Activated CD4-positive, alpha-beta T cell treated with anti-CD3 and anti-CD28 coated beads, Interleukin-2, Interleukin-4, amounts not matched to agents 100 ng/mL and 50 ng/mL, durations not matched to agents 16 hours and 8 hours (primary cell): ENCODE measurements around the gene MRFAP1L1.
"Not testable (repeated sequence)": the region's sequence is repeated elsewhere in the genome, so short reads cannot be mapped to it uniquely, and the experiment has no call there.

Experiments
- DNase-seq: peaks from one replicate; pipeline ENCODE4 v3.0.0-alpha.2; 2020; ENCODE audit warnings: low spot score

Gene MRFAP1L1

DNA sequence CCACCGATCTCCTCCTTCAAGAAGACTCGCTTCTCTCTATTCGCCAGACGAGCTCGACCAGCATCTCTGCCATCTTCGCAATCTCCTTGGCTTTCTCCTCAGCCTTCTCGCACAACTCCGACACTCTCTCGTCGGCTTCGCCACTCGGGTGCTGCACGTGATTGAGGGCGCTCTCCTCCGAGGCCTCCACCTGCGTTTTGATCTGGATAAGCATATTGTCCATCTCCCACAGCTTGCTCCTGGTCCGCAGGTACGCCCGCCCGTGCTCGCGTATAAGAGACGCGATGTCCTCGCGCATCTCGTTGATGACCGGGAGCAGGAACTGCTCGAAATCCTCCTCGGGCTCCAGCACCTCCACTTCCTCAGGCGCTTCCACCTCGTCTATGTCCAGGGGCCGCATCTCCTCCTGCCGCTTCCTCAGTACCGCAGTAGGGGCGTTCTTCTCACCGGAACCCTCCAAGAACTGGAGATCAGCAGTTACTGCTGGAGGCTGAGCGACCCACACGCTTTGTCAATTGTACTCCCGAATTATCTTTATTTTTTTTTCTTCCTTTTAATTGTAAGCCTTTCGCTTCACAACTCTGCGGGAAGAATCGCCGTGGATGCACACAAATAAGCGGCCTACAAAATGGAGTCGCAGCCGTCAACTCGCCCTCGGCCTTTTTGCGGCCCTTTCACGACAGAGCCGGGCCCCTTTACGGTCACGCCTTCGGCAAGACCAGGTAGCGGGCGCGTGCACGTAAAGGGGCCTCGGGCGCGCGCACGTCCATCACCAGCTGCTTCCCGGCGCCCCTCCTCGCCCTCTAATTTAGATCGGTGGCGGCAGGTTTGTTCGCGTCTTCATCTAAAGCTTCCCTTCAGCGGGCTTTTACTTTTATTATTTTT is at the start of gene MRFAP1L1:
TSS of gene MRFAP1L1 (minus strand) at position 636 of the 885 bp plus-strand sequence. CDS start at position 400, 236 bp downstream.
- DNase-seq, result peak; percentile 97

DNA sequence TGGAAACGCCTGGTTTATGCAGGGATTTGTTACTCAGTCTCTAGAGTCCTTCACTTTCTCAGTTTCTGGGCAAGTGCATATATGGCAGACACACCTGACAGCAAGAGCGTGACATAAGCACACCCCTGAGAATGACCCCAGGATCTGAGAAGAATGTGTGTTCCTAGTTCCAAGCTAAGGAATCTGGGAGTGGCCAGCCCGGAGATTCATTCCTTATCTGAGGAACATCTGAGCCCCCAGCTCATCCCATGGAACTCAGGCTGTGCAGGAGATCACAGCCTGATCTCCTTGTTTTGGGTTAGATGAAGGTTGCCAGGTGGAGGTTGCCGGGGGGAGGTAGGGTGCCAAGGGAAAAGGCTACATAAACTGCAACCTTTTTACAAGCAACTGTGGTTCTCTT is 49.1 kb upstream of the MRFAP1L1 start:
- DNase-seq, result no peak

DNA sequence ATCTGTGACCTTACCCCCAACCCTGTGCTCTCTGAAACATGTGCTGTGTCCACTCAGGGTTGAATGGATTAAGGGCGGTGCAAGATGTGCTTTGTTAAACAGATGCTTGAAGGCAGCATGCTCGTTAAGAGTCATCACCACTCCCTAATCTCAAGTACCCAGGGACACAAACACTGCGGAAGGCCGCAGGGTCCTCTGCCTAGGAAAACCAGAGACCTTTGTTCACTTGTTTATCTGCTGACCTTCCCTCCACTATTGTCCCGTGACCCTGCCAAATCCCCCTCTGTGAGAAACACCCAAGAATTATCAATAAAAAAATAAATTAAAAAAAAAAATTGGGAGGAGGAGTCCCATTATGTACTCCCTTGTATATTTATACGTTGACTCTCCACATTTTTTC is 46.7 kb upstream of the MRFAP1L1 start:
- DNase-seq, result not testable (repeated sequence)

DNA sequence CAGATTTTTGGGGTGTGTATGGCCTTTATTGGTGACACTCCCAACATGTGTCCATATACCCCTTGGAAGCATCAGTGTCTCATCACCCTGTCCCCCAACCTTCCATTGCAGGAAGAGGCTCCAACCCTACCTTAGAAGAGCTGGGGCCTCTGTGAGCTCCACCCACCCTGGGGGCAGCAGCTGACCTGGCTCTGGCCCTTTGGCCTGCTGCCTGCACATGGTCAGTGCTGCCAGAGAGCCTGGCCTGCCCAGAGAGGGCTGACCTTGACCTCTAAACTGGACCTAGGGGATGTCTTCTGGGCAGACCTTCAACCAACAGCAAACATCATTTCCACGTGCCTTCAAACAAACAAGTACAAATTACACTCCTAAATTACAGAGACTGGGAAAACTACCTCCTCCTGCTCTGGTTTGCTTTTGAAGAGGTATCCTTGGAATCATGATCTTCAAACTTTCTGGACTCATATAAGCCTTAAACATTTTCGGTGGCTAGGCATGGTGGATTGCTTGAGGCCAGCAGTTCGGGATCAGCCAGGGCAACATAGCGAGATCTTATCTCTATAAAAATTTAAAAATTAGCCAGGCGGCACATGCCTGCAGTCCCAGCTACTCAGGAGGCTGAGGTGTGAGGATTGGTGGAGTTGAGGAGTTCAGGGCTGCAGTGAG is 45.6 kb upstream of the MRFAP1L1 start:
- DNase-seq, result no peak

DNA sequence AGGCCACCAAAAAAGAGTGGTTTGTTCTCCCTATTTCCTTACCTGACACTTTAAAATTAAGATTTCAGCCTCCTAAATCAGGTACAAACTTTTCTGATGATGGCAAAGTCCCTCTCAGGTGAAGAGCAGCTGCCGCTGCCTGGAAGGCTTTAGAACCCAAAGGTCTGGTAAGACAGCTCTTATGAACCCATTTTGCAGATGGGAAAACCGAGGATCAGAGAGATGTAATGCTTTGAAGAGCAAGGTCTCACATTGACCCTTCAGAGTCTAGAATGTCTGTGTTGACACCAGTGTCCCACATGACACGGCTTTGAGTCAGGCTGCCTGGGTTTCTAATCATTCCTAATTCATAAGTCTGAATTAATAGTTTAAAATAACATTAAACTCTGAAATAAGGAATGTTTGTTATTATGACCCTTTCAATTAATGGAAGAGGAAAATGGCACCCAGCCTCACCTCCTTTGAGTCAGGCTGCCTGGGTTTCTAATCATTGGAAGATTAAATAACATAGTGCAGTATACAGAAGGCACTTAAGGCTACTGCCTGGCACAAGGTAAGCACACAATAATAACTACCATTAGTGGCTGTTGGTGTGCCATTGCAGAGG is 44.9 kb upstream of the MRFAP1L1 start:
- no peak for DNase-seq

DNA sequence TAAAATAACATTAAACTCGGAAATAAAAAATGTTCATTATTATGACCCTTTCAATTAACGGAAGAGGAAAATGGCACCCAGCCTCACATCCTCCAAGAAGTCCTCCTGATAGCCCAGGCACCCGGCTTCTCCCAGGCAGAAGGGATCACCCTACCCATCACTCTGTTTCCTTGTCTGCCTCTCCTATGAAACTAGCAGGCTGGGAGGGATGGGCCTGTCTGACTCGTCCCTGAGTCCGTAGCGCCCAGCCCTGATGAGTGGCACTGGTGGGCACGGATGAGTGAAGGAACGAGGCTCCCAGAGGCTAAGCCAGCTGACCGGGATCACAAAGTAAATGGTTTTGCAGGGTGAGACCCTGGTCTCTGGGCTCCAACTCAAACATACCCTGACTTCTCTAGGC is 44.2 kb upstream of the MRFAP1L1 start:
- DNase-seq, result no peak

DNA sequence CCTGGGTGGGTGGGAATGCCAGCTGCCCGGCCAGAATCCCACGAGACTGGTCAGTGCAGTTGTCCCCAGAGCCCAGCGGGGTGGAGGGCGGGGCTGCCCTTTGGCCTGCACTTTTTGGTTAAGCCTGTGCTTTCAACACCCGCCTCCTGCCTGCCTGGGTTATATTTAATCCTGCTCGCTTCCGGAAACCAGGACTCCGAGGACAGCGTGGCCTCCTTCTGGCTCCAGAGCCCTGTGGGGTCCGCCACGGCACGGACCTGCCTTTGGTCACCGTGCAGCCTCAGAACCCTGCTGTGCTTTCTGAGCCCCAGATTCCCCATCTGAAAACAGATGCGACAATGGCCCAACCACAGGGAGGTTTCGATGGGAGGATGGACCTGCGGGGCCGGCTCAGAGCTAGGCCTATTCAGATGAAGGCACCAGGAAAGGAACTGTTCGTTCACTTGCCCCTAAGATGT is 43.5 kb upstream of the MRFAP1L1 start:
- DNase-seq, result no peak

DNA sequence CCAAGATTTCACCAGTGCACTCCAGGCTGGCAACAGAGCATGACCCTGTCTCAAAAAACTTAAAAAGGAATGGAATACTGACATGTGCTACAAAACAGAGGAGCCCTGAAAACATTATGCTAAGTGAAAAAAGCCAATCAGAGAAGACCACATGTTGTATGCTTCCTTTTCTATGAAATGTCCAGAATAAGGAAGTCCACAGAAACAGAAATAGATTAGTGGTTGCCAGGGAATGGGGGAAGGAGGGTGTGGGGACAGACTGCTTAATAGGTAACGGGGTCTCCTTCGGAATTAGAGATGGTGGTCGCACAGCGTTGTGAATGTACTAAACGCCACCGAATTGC is 42.8 kb upstream of the MRFAP1L1 start:
- DNase-seq, result no peak

DNA sequence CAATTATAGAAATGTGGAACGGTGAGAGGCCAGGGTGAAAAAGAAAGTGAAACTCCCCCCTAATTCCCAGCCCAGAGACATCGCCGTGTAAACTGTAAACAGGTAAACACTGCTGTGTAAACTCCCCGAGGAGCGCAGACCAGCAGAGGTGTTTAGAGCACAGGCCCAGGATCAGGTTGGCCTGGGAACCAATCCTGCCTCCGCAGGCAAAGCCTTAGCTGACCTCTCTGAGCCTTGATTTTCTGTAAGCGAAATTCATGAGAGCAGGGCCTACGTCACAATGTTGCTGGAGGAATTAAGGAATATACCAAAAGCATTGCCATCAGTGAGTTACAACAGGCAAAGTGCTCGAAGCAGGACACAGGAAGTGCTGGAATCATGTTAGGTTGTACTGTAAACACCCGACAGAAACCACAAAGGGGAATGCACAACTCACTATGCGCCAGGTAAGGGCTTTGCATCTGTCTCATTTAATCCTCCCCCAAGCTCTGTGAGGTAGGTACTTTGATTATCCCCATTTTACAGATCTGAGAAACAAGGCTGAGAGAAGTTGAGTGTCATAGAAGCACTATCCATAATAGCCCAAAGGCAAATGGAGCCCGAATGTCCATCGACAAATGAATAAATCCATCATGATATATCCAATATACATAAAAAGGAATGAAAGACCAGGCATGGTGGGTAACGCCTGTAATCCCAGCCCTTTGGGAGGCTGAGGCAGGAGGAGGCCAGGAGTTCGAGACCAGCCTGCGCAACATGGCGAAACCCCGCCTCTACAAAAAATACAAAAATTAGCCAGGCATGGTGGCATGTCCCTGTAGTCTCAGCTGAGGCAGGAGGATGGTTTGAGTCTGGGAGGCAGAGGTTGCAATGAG is 42.2 kb upstream of the MRFAP1L1 start:
- DNase-seq, result no peak

DNA sequence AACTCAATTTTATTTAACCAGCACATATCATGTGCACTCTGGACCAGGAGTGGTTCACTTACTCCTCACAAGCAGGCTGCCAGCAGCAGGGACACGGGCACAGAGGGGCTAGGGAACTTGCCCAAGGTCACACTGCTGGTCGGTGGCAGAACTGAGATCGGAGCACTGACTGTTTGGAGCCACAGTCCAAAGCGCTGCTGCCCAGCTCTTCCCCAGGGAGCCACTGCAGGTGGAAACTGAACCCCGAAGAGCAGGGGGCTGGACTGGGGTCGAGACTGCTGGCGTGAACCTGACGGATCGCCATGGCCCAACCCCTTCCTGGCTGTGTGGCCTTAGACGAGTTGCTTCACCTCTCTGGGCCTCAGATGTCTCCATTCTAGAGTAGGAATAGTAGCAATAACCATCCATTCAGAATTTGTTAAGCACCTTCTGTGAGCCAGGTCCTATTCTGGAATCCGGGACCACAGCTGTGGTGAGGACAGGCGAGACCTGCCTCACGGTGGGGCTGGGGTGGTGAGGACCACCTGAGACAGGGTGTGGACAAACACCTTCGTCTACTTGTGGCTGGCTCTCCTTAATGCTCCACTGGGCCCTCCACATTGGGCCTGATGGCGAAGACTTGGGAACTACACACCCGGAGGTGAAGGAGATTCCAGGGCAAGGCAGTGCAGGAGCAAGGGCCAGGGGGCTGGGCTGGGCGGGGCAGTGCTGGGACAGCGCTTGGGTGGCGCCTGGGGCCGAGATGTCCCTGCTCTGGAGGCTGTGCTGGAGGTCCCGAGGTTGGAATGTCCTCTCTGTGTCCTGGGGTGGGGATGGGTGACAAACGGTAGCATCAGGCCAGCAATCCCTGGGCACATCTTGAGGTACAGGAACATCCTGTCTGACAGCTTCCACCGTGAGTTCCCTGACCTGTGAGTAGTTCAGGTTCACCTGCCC is 40.9 kb upstream of the MRFAP1L1 start:
- DNase-seq, result no peak

DNA sequence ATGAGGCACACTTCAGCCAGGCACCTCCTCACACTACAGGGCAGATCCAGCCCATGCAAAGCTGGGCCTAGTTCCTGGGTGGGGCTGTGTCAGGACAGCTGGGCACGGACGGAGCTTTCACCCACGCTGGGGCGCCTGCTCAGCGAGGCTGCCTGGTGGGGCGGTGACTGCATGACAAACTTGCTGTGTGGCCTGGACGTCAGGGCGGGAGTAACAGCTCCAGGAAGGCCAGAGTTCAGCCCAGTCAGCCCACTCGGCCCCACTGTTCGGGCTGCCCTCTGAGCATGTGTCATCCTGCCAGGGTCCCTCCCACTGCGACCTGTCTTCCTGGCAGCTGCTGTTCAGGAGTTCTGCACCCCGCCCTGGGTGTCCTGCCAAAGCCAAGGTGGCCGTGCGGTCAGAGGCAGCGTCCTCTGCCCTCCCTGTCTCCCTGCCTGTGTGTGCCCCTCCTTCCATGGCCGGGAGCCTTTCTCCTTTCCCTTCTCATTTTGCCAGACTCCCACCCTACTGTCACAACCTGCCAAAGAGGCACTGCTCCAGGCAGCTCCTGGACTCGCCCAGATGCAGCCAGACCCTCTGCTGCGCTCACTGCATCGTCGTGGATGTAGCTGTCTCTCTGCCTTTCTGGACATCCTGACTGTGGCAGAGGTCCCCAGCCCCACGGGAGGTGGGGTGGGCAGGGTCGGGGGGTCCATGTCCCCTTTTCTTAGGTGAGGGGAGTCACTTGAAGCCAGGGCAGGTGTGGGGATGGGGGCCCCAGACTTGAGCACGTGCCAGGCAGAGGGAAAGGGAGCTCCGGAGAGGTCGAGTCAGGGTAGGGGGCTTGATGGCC is 39.9 kb upstream of the MRFAP1L1 start:
- DNase-seq, result no peak

DNA sequence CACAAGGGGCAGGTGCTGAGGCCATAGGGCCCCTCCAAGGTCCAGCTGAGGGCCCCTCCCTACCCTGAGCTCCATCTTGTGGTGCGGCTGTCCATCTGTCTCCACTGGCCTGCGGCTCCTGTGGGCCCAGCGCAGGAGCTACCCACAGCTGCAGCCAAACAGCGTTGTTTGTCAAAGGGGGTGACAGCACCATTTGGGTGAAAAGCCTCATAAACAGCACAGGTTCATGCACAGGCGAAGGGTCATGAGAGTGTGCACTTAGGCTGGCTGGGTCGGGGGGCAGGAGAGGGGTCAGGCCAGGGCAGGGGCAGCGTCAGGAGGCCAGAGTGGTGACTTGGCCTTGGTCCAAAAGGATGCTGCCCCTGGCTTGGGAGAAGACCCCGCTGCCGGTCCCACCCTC is 38.6 kb upstream of the MRFAP1L1 start:
- DNase-seq, result no peak

DNA sequence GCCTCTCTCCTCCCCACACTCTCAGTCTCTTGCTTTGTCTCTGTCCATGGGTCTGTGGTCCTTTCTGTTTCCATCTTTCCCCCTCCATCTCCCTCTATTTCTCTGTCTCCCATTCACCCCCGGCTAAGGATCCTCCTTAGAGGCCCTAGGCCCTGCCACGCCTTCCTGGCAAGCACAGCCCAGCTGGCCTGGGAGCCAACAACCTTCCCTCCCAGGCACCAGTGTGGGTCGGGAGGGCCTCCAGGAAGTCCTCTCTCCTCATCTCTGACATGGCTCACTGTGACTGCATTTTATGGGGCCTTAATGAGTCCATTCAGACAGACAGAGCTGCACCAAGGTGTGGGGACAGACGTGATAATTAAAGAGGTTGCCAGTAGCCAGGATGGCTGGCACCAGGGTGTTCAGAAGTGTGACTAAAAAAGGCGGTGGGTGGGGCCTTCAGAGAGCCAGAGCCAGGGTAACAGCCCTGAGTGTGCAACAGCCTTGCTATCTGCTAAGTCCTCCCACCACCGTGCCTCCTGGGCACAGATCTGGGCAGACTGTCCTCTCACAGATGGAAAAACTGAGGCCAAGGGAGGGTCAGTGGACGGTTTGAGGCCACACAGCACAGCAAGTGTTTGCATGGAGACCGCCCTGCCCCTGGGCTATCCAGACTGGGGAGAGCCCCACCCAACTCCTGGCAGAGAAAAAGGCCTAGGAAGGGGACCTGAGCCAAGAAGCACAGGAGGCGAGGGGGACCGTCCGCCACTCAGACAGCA is 37.8 kb upstream of the MRFAP1L1 start:
- no peak for DNase-seq

DNA sequence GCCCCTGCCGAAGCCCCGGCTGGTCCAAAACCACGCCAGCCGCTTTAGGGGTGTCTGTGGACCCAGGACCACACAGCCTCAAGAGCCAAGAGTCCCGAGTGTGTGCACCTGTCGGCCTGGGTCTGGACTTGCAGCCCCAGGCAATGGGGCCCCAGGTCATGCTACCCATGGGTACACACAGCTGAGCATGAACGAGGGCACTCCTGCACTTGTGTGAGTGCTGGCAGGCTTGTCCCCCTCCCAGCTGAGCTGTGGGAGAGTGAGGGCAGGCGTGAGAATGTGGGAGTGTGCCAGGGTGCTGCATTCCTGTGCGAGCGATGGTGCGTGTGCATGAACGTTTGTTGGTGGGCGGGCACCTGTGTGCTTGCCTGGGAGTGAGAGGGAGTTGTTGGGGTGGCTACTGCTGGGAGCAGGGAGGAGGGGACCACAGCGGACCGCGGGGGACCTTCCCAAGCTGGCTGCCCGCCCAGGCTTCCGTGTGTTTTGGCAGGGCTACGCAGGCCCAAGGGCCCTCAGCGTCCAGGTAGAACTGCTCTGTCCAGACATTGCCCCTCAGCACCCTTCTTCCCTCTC is 37.1 kb upstream of the MRFAP1L1 start:
- no peak for DNase-seq

DNA sequence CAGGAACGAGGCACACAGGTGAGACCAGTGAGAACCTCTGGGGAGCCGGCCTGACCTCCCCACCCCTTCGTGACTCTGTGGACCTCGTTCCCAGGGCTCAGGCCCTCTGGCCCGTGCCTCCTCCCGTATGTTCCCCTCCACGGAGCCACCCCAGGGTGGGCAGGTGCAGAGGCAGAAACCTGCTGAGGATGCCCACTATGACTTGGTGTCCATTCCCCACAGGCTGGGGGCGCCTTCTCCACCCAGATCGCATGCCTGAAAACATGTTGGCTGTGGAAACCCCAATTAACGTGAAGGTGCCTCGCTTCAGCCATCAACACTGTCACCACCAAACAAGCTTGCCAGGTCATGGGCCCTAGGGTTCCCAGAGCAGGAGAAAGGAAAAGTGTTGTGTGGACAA is 33.3 kb upstream of the MRFAP1L1 start:
- DNase-seq, result no peak

DNA sequence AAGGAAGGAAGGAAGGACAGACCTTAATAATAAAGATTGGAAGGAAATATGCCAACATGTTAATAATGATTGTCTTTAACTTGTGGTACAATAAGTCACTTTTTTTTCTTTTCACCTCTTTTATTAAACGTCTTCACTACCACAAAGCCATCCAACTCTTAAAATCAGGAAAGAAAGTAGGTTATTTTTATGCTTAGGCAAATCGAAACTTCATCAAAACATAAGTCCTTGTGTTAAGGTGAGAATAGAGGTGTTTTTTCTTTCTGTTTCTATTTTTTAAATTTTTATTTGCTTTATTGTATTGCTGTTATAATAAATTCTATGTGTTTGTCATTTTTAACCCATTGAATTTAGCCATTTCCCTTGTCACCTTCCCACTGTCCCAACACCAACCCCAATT is 32.8 kb upstream of the MRFAP1L1 start:
- peak; percentile 27 for DNase-seq

DNA sequence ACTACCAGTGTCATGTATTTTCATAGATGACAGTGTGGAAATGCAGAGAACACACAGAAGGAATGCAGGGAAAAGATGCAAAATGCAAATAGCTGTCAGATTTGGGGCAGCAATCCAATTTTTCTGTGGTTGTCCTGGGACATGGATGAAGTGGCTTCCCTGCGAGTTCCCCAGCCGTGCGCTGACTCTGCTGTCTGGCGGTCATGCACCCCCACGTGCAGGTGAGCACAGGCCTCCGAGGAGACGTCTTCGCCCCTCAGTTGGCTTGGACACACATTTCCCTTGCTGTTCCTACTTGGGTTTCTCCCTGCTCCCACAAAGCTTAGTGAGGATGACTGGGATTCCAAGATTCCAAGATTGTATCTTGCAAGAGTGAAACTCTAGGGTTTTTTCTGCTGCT is 30.7 kb upstream of the MRFAP1L1 start:
- DNase-seq, result no peak

DNA sequence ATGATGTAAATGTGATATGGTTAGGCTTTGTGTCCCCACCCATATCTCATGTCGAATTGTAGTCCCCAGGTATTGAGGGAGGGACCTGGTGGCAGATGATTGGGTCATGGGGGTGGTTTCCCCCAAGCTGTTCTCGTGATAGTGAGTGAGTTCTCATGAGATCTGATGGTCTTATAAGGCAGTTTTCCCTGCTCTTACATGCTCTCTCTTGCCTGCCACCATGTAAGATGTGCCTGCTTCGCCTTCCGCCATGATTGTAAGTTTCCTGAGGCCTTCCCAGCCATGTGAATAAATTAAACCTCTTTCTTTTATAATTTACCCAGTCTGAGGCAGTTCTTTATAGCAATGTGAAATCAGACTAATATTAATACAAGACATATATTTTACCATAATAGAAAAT is 30.3 kb upstream of the MRFAP1L1 start:
- no peak for DNase-seq
